GM18499 (cell line): ENCODE data around the gene GAS7.

ENCODE experiments used
- ATAC-seq: cut with Tn5 transposase; IDR thresholded peaks from one replicate; pipeline ENCODE4 v1.9.1; 2021; ENCODE audit warnings: moderate number of reproducible peaks; ENCODE audit not compliant: insufficient read depth, unreplicated experiment

GAS7 gene

GRCh38 chr17:9994761-9995160 is 203.6 kb downstream of the GAS7 start:
- no peak for ATAC-seq

DNA sequence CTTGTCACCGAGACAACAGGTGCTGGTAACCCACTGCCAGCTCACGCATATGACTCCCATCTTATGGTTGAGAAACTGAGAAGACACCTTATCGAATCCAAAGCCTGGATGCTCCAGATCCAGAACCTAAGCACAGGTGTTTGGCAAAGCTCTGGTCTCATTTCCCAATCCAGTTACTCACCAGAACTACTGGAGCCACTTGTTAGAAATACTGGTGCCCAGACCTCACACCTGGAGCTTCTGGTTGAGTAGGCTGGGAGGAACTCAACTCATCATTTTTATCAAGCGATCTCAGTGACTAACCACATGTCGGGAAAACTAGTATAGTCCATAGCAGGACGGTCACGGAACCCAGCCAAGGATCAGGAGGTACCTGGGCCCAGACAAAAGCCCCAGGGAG is 206.6 kb downstream of the GAS7 start:
- ATAC-seq: no peak

DNA sequence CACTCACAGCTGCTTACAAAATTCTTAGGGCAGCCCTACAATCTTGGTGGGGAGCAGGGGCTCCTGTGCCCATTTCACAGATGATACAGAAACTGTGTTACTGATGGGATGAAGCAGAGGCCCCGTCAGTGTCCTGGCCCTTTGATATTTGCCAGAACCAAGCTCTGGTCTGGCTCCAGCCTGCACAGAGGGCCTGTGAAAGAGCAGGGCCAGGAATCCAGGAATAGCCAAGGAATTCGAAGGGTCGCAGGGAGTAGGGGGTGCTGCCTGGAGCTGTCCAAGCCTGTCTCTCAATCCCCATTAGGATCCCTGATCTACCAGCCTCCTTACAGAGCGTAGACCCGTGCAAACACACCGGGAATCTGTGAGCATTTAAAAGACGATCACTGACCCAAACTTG is 207.1 kb downstream of the GAS7 start:
- ATAC-seq: no peak

GRCh38 chr17:9987779-9988585 is 210.4 kb downstream of the GAS7 start:
- ATAC-seq: no peak

- no peak for ATAC-seq
These were observed 211.5 kb downstream of the GAS7 start for GRCh38 chr17:9986754-9987382.

DNA sequence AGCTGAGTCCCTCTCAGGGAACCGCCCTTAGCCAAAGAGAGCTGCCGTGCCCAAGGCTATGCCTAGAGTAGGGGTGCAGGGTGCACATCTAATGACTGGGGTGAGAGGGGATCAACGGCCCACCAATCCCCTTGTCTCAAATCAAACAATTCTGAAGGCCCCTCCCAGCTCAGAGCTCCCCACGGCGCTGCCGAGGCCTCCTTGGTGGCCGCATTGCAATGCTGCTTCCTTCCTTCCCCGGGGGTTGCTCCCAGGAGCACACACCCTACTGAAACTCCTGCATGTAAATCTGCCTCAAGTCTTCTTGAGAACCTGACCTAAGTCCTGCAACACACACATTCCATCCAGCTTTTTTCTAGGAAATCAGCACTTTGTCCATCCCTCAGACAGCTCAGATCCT is 212.8 kb downstream of the GAS7 start:
- ATAC-seq: no peak

DNA sequence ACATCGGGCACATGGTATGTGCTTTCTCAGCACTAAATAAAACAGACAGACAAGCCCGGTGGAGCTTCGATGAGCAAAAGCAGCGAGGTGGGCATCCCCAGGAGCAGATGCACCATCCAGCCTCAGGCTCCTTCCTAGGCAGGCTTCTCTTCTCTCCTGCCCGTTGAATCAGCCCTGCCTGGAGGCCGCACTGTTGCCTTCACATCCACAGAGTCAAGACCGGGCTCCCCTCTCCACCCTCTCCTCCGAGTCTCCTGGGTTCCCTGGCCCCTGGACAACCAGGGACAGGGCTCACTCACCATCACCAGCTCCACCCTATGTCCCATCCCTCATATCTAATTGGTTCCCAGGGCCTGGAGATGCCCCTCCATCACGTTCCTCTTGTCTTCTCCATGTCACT is 213.6 kb downstream of the GAS7 start:
- no peak for ATAC-seq

DNA sequence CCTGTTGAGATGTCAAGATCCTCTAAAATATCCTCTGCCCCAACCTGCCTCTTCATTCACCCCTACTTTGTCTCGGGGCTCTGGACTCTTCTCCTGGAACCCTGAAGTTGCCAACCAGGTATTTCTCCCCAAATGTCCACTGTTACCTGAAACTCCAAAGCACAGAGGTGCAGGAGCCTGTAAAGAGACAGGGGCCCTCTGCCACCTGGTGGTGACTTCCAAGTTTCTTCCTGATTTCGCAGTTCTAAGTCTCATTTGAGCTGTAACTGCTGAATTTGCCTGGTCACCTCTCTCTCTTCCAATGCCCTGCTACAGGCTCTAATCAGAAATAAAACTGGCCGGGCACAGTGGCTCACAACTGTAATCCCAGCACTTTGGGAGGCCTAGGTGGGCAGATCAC is 216.2 kb downstream of the GAS7 start:
- ATAC-seq: no peak

GRCh38 chr17:9981344-9981915 is 217.0 kb downstream of the GAS7 start:
- no peak for ATAC-seq

GRCh38 chr17:9979463-9979995 is 218.9 kb downstream of the GAS7 start:
- no peak for ATAC-seq

- no peak for ATAC-seq
These were observed 221.2 kb downstream of the GAS7 start for GRCh38 chr17:9977180-9977575.

GRCh38 chr17:9976283-9977179 is 221.9 kb downstream of the GAS7 start:
- ATAC-seq: no peak

GRCh38 chr17:9974448-9975381 is 223.7 kb downstream of the GAS7 start:
- ATAC-seq: no peak

- ATAC-seq: no peak
These were observed 224.5 kb downstream of the GAS7 start for GRCh38 chr17:9973669-9974447.

DNA sequence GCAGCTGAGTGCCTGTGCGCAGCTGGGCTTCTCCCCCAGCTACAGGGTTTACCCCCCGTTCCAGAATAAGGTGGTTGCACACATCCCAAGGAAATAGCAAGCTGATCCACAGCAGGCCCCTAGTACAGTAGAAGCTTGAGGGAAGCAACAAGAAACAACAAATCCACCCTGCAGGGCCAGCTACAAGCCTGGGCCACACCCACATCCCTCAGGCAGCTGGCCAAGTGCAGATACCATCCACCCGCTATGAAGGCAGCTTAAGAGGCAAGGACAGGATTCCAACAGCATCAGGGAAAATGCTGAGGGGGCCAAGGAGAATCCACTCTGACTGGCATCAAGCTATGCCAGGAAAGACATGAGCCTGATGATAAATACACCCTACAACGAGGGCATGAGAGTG is 226.4 kb downstream of the GAS7 start:
- no peak for ATAC-seq

- no peak for ATAC-seq
These were observed 229.0 kb downstream of the GAS7 start for GRCh38 chr17:9969301-9969935.

DNA sequence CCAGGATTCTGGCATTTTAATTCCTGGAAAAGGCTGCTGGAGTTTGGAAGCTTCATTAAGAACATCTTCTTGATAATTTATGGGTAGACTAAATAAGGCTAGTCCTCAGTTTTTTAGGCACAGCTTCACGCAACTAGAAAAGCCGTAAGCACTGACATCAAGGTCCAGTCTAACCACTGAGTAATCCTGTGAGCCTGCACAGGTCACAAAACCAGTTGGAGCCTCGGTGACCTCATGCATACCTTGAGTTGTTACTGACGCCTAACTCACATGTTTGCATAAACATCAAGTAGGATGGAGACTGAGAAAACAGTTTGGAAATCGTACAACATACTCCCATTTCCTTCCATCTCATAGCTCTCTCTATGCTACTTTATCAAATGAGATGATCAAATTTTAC is 229.5 kb downstream of the GAS7 start:
- no peak for ATAC-seq

DNA sequence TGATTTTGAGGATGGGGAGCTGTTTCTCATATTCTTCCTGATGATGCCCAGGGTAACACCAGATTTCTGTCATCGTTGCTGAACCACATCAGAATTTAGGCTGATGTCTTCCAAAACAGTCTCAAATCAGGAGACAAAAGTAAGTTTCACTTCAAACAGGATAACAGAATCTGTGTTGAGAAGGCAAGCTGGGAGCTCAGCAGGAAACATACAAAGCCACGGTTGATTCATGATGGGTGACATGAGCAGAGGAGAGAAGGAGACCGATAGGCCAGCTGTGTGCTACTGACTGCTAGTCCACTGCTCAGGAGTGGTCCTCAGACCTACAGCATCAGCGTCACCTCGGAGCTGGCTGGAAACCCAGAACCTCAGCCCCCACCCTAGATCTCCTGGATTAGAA is 230.4 kb downstream of the GAS7 start:
- ATAC-seq: no peak
